Measurements from ENCODE around the gene DIS3L2.

Gene DIS3L2, protein sequence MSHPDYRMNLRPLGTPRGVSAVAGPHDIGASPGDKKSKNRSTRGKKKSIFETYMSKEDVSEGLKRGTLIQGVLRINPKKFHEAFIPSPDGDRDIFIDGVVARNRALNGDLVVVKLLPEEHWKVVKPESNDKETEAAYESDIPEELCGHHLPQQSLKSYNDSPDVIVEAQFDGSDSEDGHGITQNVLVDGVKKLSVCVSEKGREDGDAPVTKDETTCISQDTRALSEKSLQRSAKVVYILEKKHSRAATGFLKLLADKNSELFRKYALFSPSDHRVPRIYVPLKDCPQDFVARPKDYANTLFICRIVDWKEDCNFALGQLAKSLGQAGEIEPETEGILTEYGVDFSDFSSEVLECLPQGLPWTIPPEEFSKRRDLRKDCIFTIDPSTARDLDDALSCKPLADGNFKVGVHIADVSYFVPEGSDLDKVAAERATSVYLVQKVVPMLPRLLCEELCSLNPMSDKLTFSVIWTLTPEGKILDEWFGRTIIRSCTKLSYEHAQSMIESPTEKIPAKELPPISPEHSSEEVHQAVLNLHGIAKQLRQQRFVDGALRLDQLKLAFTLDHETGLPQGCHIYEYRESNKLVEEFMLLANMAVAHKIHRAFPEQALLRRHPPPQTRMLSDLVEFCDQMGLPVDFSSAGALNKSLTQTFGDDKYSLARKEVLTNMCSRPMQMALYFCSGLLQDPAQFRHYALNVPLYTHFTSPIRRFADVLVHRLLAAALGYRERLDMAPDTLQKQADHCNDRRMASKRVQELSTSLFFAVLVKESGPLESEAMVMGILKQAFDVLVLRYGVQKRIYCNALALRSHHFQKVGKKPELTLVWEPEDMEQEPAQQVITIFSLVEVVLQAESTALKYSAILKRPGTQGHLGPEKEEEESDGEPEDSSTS

DNA sequence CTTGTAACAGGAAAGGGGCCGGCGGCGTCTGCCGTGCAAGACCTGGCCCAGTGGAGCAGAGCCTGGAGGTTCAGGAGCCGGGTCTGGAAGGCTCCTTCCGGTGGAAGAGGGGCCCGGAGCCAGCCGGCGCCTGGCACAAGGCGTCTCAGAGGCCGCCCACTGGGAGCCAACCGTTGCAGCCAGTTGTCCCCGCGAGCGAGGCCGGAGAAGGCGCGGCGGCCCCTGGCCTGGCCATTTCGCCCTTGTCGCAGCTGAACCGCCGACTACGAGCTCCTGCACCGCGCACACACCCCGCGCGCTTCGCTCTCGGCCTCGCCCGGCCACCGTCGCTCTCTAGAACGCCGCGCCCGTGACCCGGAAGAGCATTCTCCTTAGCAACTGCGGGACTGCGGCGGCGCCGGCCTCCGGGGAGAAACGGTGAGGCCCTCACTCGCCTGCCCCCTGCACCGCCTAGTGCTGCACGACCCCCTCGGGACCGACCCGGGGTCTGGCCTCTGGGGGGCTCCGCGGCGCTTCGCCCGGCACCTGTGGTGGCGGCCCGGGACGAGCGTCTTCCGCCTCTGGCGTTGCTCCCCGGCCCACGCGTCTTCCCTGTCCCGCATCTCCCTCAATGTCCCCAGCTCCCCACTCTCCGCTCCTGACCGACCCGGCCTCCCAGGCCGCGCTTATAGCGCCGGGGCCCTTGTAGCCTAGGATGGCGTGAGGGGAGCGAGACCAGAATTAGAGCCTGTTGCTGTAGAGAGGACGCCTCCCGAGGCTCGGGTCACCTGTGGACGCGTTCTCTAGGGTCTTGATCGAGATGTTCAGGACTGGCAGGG, at the start of gene DIS3L2:
TSS of gene DIS3L2 (plus strand) at position 365 of the 818 bp plus-strand sequence. CDS start 53,215 bp downstream, outside the sequence.
- in situ Hi-C loops (cut with HindIII; ENCODE audit: low sequenced_read_pairs), result no loop called here

DNA sequence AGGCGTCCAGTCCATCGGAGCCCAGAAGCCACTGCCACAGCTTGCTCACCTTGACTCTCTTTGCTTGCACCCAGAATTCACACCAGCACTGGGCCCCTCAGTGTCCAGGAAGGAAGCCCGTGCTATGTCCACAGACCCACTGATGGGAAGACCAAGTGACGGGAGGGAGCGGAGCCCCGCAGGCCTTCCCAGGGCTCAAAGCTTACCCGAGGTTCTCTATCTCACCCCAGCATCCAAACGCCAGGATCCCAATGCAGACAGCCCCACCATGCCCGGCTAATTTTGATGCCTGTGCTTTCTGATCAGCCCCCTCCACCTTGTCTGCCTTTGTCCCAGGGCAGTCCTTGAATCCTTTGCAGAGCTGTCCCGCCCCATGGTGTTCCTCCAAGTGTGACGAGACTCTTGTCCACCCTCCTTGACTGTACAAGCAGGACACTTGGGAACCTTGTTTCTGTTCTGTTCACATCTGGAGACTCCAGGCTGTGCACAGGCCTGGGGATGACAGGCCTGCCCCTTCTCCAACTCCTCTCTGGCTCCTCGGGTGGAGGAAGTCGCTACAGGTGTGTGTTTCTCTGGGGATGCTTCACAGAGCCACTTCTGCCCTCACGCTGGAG, 47.3 kb upstream of the DIS3L2 start:
- in situ Hi-C loops (cut with HindIII; ENCODE audit: low sequenced_read_pairs), result no loop called here

DNA sequence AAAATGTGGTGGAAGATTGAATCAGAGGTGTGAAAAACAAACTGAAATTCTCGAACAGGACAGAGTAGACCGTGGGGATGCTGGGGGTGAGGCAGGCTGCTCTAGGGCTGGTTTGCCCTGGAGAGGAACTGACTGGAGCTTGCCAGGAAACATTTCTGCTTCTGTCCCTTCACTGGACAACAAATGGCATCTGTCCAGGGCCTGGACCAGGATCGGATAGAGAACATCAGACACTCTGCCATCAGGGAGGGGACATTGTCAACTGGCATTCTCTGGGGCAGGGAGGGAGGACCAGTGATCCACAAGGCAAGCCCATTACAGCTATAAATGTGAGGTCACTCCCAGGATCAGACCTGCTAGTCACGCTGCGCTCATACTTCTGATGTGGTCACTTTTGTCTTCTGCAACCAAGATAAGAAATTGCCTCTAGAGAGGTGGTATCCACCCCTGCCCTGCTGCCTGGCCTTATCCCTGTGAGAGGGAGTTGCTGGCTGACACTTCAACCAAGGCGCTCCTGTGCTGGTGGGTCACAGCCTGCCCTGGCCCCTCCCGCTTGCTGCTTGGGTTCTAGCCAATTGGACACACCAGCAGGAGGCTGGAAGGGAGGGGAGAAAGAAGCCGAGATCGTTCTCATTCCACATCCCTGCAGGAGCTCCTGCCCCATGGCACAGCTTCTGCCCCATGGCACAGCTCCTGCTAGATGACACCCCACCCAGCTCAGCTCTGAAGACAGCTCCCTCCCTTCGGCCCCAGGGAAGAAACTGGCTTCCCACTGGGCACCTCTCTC, 44.0 kb upstream of the DIS3L2 start:
- in situ Hi-C loops (cut with HindIII; ENCODE audit: low sequenced_read_pairs), result no loop called here

DNA sequence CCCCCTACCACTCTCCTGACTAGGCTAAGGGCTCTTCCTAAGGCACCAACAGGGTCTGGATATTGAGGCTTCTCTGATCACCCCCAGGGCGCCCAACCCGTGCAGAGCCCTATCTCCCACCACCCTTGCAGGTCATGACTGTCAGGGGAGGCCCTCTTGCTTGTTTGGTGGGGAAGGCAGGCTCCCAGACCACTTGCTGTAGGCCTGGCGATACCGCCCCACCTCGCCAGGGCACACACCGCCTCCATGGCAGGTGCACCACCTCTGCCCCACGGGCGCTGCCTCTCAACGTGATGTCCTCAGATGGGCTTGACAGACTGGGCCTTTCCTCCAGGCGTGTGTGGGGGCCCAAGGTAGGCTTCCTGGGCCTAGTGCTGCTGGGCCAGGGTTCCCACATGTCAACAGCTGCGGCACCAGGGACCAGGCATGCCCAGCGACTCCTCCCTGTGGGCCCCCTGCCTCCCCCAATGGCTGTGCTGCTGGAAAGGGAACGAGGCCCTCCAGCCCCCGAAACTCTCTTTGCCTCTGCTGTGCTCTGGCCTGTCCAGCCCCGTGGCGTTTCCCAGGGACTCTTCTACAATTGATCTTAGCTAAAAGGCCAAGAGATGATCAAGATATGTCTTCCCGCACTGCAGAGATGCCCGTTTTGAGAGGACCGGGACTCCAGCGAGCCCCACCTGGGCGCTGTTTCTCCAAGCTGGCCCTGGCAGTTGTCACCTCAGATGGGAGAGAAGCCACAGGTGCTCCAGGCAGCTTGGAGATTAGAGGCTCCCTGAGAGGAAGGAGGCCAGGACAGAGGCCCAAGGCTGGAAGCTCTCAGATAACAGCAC, 42.8 kb upstream of the DIS3L2 start:
- in situ Hi-C loops (cut with HindIII; ENCODE audit: low sequenced_read_pairs), result no loop called here

DNA sequence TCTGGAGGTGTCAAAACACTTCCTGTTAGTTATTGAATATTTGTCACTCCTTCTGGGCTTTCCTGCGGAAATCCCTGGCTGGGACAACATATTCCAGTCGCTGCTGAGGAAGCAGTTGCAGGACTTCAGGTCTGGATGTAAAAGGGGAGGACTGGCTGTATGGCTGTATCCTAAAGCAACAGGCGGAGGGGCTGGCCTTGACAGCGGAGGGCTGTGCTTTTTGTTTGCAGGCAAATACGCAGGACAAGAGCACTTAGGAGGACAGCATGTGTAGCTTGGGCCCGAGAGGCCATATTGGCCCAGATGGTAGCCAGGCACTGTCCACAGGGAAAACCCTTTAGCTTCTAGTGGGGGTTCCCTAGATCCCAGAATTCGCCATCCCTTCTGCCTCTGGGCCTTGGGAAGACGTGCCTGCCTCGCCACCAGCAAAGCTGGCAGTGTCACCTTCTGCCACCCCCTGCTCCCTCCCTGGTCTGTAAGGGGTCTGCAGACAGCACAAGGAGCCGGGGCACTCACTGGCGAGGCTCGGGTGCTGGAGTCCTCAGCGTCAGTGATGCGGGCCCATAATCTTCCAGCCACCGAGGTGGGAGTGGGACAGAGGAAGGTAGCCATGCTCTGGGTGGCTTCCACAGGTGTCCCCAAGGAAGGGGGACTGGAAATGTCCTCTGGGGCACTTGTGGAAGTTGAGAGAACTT, 42.0 kb upstream of the DIS3L2 start:
- in situ Hi-C loops (cut with HindIII; ENCODE audit: low sequenced_read_pairs), result no loop called here

DNA sequence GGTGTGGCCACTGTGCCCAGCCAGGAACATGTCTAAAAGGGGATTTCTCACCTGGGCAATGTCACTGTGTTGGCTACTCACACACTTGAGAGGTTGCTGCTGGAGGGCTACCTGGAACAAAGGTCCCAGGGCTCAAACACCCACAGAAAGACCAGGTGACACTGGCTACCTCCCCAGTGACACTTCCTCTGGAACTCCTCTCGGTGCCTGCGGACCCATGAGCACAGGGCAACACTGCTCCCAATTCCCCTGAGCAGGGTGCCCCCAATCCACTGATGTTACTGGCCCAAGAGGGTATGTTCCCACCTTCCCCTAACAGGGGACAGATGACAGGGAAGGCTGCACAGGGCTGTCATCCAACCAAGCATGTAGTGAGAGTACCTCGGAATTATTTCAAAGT, 41.1 kb upstream of the DIS3L2 start:
- in situ Hi-C loops (cut with HindIII; ENCODE audit: low sequenced_read_pairs), result no loop called here

DNA sequence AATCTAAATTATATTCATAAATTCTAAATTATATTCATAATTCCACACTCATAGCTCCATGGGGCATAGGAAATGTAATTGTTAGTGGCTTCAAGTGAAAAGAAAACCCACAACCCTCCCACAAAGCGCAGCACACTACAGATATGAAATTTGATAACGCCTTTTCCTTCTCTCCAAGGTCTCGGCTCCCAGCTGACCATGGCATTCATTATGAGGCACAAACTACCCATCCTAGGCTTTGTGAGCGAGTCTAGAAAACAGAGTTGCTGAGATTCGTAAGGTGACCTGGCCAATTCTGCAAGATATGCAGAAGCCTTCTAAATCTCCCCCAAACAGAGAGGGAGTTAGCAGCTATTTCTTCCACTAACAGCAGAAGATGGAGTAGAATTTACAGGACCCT, 40.7 kb upstream of the DIS3L2 start:
- in situ Hi-C loops (cut with HindIII; ENCODE audit: low sequenced_read_pairs), result no loop called here

DNA sequence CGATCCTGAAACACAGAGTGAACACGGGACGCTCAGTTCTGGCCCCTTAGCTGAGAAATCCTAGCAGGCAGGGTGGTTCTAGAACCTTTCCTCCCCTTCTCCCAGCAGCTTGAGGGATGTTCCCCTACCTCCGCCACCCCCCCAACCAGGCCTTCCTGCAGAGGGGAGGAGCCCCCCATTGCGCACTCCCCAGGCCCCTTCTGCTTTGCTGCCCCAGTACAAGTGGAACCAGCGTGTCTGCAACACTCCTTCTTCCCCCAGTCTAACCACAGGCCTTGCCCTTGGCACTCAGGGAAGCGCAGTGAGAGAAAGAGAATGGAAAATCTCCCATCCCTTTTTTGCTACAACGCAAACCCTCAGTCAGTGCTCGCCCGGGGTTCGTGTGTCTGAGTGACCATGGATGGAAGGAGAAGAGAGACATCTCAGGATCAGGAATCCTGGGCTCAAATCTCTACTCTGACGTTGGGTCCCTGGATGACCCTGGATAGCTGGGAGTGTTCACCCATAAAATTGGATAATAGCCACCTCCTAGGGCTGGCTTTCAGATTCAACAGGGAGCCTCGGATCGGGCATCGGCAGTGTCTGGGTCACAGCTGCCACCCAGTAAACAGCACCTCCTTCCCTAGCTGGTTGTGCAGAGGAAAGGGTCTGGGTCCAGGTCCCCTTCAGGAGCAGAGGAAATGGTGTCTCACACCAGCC, 39.1 kb upstream of the DIS3L2 start:
- in situ Hi-C loops (cut with HindIII; ENCODE audit: low sequenced_read_pairs), result no loop called here

DNA sequence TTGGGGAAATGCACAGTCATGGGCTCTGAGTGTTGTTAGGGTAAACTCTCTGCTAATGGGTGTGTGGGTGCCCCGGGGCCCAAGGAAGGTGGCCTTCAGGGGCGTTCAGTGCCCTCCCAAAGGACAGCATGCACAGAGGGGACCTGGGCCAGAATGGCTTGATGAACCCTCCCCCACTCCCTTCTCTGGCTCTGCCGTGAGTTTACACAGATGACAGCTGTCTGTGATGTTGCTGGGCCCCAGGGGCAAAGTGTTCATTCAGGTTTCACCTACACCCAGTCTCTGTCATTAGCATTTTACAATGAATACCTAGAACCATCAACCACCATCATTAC, 38.5 kb upstream of the DIS3L2 start:
- in situ Hi-C loops (cut with HindIII; ENCODE audit: low sequenced_read_pairs), result no loop called here

DNA sequence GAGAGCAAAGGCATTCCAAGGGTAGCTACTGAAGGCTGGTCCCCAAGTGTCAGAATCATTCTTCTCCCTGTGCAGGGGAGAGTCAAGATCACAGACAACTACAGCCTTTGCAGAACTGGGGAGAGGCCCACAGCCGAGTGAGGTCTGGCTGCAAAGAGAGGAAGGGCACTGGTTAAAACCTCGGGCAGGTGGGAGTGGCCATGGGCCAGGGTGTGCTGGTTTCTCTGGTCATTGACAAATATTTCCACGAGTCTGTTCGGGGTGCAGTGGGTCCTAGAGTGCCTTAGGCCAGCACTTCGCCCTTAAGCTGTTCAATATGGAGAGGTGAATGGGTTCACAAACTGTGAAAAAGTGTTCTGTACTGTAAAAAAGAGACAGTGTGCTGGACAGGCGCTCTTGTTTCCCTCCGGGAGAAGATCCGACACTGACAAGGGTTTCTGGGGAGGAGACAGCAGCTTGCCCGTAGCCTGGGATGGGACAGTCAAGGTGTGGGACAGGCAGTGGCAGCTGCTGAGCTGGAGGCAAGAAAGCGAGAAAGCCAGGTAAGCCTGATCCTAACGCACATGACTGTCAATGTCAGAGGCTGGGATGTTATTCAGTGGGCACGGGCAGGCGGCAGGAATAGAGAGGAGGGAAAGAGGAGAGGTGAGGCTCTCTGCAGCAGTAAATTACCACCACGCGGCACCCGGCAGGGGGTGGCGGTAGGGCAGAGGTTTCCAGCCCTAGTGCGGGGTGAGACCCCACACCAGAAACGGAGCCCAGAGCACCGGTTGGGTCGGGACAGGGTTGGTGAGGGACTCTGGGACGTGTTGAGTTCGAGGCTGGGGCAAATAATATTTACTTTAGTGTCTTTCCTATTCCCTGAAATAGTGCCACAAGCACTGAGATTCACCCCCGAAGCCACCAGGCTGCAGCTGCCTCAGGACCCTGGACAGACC, 37.3 kb upstream of the DIS3L2 start:
- in situ Hi-C loops (cut with HindIII; ENCODE audit: low sequenced_read_pairs), result no loop called here

DNA sequence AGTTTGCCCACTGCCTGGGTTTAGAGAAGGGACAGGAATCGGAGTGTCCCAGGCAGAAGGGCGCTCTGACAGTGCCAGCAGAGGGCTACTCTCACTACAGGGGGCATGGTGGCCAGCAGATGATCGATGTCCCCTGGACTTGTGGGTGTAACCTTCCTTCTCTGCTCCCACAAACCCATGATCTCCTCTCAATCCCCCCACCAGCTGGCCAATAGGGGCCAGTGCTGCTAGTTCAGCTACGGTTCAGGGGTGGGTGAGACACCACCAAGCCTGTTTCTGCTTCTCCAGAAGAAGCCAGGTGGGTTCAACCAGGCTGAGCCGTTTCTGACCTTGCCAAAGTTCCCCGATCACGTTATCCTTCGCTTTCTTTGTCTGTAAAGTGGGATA, 36.6 kb upstream of the DIS3L2 start:
- in situ Hi-C loops (cut with HindIII; ENCODE audit: low sequenced_read_pairs), result no loop called here

DNA sequence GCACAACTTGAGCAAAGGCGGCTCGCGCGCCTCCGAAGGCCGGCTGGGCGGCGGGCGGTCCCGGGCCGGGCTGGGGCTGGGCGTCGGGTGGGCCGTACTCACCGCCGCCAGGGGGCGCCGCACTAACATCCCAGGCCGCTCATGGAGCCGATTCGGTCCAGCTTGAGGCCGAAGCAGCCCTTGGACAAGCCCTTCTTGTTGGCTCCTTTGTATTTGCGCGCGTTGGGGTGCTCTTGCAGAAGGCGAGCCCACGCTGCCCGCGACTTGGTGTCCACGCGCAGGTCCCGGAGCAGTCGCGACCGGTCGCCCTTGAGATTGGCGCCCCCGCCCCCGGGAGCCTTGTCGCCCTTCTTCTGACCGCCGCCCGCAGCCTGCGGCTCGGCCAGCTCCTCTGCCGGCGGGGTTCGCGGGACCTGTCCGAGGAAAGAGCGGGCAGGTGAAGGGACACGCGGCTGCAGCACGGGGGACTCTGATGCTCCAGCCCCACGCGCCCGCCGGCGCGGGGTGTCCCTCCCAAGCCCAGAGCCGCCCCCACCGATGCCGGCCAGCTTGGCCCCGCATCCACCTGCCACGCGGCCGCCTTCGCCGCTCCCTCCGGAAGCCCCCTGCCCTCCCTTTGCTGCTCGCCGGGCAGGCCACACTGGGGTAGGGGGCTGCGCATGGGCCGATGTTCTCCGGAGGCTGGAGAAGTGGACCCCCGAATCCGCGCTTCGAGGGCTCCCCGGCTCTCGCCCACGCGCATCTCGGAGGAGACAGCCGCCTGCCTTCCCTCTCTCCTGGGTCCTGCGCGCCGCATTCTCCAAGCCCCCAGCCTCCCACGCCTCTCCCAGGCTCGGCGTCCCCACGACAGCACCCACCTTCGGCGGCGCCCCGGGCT, 36.0 kb upstream of the DIS3L2 start:
- in situ Hi-C loops (cut with HindIII; ENCODE audit: low sequenced_read_pairs), result no loop called here

DNA sequence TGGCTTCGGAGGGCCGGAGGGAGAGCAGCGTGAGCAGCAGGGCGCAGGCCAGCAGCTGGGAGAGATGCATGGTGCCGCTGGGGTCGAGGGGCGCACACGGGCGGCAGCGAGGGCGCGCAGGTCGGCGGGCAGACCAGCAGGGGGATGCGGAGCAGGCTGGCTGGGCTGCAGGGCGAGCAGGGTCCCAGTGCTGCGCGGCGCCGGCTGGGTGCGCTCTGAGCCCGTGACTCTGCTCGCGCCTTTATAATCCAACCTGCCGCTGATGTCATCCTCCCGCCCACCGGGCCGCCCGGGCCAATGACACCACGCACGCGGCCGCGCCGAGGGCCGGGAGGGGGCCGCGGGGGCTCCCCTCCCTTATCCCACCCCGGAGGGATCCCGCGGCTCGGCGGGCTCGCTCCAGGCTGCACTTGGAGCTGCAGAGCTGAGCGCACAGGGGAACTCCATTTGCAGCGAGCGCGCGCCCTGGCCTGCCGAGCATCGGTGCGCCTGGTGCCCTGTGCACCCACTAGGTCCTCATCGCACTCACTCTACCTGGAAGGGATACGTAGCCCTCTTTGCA, 35.3 kb upstream of the DIS3L2 start, which contains the start of gene NPPC:
TSS of gene NPPC (minus strand) at position 217 of the 562 bp plus-strand sequence. CDS start at position 70, 147 bp downstream.
- in situ Hi-C loops (cut with HindIII; ENCODE audit: low sequenced_read_pairs), result no loop called here

DNA sequence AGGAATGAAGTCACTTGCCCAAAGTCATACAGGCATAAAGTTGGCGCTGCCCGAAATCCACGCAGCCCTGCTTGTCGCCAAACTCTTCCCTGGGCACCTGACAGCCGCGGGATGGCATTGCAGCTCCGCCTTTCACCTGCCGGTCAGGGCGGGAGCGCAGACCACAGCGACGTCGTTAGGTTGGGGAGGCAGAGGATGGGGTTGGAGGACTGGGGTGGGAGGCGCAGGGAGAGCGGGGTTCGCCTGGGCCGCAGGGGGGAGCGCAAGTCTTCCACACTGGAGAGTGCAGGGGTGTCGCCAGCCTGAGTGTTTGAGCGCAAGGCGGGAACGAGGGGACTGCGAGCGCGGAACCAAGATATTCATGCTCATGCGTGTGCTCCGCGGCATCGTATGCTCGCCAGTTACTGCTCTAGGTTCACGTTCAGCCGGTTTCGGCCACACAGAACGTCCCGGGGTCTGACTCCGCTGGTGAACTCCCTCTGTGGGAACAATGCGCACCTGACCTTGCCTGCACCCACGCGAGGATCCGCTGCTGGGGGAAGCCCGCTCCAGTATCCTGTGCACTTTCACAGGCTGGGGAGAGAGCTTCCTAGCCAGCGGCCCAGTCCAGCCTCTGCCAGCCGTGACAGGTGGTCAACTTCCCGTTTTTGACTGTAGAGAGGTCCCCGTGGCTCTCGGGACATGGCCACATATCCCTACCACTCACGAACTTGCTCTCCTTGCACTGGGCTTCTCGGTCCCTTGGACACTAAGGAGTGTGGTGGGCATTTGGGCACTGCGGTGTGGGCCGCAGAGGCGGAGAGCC, 34.5 kb upstream of the DIS3L2 start:
- in situ Hi-C loops (cut with HindIII; ENCODE audit: low sequenced_read_pairs), result no loop called here

DNA sequence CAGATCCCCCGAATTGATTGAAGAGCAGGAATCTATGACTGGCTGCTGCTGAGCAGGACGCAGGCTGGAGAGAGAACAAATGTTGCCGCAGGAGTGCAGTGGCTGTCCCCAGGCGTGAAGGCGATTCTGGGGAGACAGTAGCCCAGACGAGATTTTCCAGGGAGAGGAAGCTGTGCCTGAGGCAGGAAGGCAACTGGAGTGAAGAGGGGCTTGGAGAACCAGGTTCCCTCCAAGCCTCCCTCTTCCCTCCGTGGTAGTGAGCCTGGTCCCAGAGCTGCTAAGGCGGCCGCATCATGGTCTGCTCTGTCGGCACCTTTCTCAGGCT, 34.0 kb upstream of the DIS3L2 start:
- in situ Hi-C loops (cut with HindIII; ENCODE audit: low sequenced_read_pairs), result no loop called here

Data from endothelial cell of hepatic sinusoid (primary cell).